Astrocyte (in vitro differentiated cells and primary cell): ENCODE data around the gene KLB.
"Not testable (repeated sequence)": the region's sequence is repeated elsewhere in the genome, so short reads cannot be mapped to it uniquely, and the experiment has no call there.

ENCODE experiments used
- CTCF ChIP-seq: IDR thresholded peaks from 2 replicates; pipeline ENCODE4 v1.5.1; 2011; ENCODE audit warnings: low read depth, mild to moderate bottlenecking, inconsistent platforms, low read length, moderate library complexity; ENCODE audit not compliant: insufficient read depth
- EZH2 ChIP-seq: IDR thresholded peaks from 2 replicates; pipeline ENCODE4 v1.6.1; 2012; ENCODE audit warnings: mild to moderate bottlenecking, low read length, inconsistent platforms; ENCODE audit not compliant: insufficient read depth

DNA sequence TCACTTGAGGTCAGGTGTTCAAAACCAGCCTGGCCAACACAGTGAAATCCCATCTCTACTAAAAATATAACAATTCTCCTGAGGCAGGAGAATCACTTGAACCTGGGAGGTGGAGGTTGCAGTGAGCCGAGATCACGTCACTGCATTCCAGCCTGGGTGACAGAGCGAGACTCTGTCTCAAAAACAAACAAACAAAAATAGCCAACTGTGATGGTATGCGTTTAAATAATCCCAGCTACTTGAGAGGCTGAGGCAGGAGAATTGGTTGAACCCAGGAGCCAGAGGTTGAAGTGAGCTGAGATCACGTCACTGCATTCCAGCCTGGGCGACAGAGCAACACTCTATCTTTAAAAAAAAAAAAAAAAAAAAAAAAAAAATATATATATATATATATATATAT, 5.1 kb upstream of the KLB start:
- not testable (repeated sequence) for TF ChIP-seq CTCF, EZH2
